Kidney capillary endothelial cell (primary cell): ENCODE measurements around the gene NHLRC4.

Experiments used
- DNase-seq: peaks from one replicate; pipeline ENCODE4 v3.0.0-alpha.2; 2018; ENCODE audit warnings: low spot score

Gene NHLRC4

DNA sequence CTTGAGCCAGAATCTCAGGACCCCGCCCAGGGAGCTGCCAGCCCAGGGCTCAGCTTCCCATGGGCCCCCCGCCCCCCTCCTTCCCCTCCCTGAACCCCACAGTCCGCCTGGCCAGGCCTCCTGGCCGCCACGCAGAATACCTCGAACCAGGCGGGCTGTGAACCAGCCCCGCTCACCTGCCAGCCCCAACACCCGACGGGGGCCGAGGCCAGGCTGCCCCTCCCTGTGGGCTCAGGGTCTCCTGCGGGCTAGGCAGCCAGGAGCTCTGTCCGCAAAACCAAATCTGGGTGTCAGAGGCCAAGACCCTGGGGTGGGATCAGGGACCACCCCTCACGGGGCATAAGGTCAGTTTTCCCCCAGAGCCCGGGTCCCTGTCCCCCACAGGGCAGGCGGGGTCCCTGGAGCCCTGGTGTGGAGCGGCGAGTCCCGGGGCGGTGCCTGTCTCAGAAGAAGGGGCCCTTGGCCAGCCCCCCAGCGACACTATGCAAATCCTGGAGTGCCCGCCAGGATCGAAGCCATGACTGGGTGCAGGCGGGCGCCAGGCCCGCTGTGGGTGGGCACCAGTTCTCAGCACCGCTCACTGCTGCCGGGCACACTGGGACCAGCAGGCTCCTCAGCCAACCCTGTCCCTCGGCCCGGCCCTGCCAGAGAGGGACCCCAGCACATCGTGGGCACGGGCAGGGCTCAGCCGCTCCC is 13.1 kb upstream of the NHLRC4 start:
- no peak for DNase-seq

- no peak for DNase-seq
Observed at GRCh38 chr16:554297-554621, 12.5 kb upstream of the NHLRC4 start.

GRCh38 chr16:554640-555365 is 12.0 kb upstream of the NHLRC4 start:
- no peak for DNase-seq

DNA sequence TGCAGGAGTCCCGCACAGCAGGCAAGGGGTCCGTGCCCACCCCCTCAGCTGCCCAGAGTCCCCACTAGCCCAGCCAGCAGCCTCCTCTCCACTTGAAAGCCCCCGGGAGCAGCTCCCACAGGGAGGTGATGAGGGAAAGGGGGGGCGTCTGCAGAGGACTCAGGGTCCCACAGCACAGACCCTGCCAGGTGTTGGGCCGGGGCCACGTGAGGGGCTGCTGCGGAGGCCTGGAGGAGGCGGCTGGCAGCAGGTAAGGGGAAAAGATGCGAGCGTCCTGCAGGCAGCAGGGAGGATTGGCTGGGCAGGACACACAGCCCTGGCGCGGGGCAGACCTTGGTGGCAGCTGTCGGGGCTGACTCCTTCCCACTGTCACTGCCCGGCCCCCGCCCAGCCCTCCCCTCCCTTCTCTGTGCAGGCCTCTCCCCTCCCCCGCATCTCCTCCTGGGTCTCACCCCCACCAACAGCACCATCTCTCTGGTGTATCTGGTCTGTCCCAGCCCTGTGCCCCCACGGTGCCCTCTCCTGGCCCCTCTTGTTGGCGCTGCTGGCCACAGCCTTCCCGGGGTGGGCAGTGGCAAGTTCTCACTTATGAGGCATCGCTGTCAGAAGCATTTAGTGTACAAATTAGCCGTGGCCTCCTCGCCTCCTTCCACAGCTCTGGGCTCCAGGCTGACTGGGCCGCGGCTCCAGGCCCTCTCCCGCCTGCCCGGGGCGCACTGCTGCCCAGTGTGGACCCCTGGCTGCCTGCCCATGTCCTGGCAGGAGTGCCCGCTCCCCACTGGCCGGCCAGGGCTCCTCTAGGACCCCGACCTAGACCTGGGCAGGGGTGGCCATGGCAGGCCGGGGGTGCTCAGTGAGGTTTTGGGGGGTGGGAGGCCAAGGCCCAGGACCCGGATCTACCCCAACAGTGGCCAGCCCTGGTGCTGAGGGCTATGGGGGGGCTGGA is 11.0 kb upstream of the NHLRC4 start:
- DNase-seq = no peak

GRCh38 chr16:556474-557173 is 10.2 kb upstream of the NHLRC4 start:
- no peak for DNase-seq

GRCh38 chr16:557463-558297 is 9.1 kb upstream of the NHLRC4 start:
- DNase-seq = no peak

GRCh38 chr16:558298-559020 is 8.3 kb upstream of the NHLRC4 start:
- no peak for DNase-seq

GRCh38 chr16:559021-559380 is 7.8 kb upstream of the NHLRC4 start:
- DNase-seq = no peak

- DNase-seq = no peak
Observed at GRCh38 chr16:559411-560203, 7.2 kb upstream of the NHLRC4 start.

DNA sequence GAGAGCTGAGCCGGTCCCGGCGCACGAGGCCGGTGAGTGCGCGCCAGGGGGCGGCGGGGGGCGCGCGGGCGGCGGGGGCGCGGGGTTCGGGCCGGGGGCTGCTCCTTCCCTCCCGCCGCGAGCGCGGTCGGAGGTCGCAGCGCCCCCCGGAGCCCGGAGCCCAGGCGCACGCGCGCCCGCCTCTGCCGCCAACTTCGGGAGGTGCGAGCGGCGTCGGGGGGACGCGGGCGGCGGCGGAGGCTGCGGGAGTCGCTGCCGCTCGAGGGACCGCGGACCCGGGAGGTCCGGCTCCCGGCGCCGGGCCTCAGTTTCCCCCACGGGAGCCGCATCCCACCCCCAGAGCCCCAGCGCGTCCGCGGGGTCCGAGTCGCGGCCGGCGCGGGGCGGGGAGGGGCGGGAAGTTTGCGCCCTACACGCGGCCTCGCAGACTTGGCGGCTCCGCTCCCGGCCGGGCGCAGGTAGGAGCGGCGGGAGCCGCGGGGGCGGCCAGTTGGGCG is 6.6 kb upstream of the NHLRC4 start, which contains the start of gene PRR35:
Gene PRR35, plus strand, starts transcription at position 191 of the 497 bp plus-strand sequence. CDS start 2,901 bp downstream, outside the sequence.
- no peak for DNase-seq

- DNase-seq = no peak
Observed at GRCh38 chr16:560701-561412, 5.9 kb upstream of the NHLRC4 start.

DNA sequence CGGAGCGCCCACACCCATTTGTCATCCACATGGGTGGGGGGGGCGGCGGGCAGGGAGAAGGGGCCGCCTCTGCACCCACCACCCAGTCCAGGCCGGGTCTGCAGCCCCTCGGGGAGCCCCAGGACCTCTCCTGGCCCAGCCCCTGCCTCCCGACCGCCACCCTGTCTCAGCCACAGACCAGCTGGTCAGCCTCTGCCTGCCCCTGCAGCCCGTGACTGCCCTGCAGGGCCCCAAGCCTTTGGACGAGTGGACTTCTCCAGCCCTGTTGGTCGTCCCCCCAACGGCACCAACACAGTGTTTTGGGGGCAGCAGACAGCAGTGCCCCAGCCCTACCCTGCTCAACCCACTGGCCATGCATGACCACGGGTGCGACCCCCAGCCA is 5.4 kb upstream of the NHLRC4 start:
- no peak for DNase-seq

DNA sequence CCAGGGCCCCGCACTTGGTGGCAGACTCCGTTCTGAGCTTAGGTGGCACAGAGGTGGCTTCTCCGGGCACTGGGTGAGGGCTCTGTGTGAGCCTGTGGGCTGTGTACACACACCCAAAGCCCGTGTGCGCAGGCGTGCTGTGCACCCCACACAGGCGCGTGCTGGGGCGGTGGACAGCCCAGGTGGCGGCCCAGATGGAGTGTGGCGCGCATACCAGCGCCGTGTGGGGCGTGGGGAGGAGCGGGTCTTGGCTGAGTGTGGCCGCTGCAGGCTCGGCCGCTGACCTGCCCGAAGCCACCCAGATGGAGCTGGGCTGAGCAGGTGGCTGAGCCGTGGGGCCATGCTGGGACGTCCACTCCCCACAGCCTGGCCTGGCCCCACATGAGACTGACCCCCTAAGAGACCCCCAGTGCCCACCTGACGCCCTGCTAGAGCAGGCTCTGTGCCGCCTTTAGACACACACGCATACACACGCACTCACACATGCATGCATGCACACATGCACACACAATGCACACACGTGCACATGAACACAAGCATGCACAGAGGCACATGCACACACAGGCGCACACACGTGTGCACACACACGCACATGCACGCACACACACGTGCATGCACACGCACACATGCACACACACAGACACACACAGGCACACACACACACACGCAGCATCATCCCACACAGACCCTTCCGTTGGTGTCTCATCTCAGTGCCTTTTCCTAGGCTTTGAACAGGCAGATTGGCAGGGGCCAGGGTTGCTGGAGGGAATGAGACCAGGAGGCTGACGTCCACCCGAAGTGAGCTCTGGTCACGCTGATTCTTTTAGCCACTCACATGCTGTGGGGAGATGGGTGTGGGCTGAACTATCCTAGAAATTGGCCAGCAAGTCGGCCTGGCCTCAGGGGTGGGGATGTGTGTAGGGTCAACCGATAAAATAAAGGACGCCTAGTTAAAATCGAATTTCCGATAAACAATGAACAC is 4.6 kb upstream of the NHLRC4 start:
- no peak for DNase-seq

DNA sequence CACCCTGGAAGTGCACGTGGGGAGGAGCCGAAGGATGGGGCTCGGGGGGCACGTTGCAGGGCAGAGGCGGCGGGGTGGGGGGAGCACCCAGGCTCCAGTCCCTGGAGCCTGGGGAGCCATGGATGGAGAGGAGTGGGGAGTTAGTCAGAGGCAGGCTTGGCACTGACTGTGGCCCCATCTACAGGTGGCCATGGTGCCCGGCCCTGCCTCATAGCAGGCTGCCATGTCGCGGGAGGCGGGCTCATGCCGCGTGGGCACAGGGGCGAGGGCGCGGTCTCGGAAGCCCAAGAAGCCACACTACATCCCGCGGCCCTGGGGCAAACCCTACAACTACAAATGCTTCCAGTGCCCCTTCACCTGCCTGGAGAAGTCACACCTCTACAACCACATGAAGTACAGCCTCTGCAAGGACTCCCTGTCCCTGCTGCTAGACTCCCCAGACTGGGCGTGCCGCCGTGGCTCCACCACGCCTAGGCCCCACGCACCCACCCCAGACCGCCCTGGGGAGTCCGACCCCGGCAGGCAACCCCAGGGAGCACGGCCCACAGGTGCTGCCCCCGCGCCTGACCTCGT is 3.6 kb upstream of the NHLRC4 start:
- DNase-seq = no peak

GRCh38 chr16:564690-565418 is 2.0 kb upstream of the NHLRC4 start:
- no peak for DNase-seq
